ENCODE measurements around the gene VEGFC. TPM values are rescaled to one million over a fixed set of nuclear protein-coding genes. Genes with fewer than 3 reads are reported as not detected.

Gene VEGFC
- total RNA-seq, 4 donors from 2014 or later, result 3.8 to 31.5 (median 14.6) TPM

GRCh38 chr4:176830971-176831370 is 38.2 kb upstream of the VEGFC start:
- TF ChIP-seq POLR2A (IDR thresholded peaks at IDR 0.05) (no peak), CTCF (IDR thresholded peaks at IDR 0.05) (no peak)
- Histone ChIP-seq H3K9me3 (no peaks in the 10 kb centered on the region), H3K27ac (no peak overlapping the region), H3K36me3 (no peaks in the 10 kb centered on the region), H3K4me3 (no peak overlapping the region), H3K27me3 (no peaks in the 10 kb centered on the region), H3K4me1 (no peaks in the 10 kb centered on the region)
- intact Hi-C loops (cut with DNase I; ENCODE audit: low total_unique reads), result no loop called here
- no peak for DNase-seq

- intact Hi-C loops (cut with DNase I; ENCODE audit: low total_unique reads), result no loop called here
- Histone ChIP-seq H3K27me3 (no peaks in the 10 kb centered on the region), H3K4me1 (no peaks in the 10 kb centered on the region), H3K27ac (no peak overlapping the region), H3K36me3 (no peaks in the 10 kb centered on the region), H3K9me3 (no peaks in the 10 kb centered on the region), H3K4me3 (no peak overlapping the region)
- DNase-seq, result no peak
- no peak for TF ChIP-seq POLR2A (IDR thresholded peaks at IDR 0.05)
- no peak for TF ChIP-seq CTCF (IDR thresholded peaks at IDR 0.05)
These were observed 32.9 kb upstream of the VEGFC start for GRCh38 chr4:176825586-176825985.

GRCh38 chr4:176824645-176825366 is 32.1 kb upstream of the VEGFC start:
- no peak overlapping the region for H3K27ac ChIP-seq
- H3K36me3 ChIP-seq, result no peaks in the 10 kb centered on the region
- no peaks in the 10 kb centered on the region for H3K4me1 ChIP-seq
- intact Hi-C loops (cut with DNase I; ENCODE audit: low total_unique reads), result no loop called here
- no peak overlapping the region for H3K4me3 ChIP-seq
- DNase-seq, result no peak
- TF ChIP-seq POLR2A (IDR thresholded peaks at IDR 0.05) (no peak), CTCF (IDR thresholded peaks at IDR 0.05) (no peak)
- no peaks in the 10 kb centered on the region for H3K9me3 ChIP-seq
- no peaks in the 10 kb centered on the region for H3K27me3 ChIP-seq

GRCh38 chr4:176818531-176818930 is 25.8 kb upstream of the VEGFC start:
- H3K36me3 ChIP-seq, result no peaks in the 10 kb centered on the region
- no peaks in the 10 kb centered on the region for H3K4me1 ChIP-seq
- no peaks in the 10 kb centered on the region for H3K9me3 ChIP-seq
- H3K27me3 ChIP-seq, result no peaks in the 10 kb centered on the region
- no peak for TF ChIP-seq POLR2A (IDR thresholded peaks at IDR 0.05)
- intact Hi-C loops (cut with DNase I; ENCODE audit: low total_unique reads), result no loop called here
- no peak for DNase-seq
- no peak overlapping the region for H3K4me3 ChIP-seq
- H3K27ac ChIP-seq, result no peak overlapping the region

- H3K9me3 ChIP-seq, result no peaks in the 10 kb centered on the region
- no peak for DNase-seq
- H3K36me3 ChIP-seq, result no peaks in the 10 kb centered on the region
- H3K27me3 ChIP-seq, result no peaks in the 10 kb centered on the region
- TF ChIP-seq POLR2A (IDR thresholded peaks at IDR 0.05) (no peak), CTCF (IDR thresholded peaks at IDR 0.05) (no peak)
- no peaks in the 10 kb centered on the region for H3K4me1 ChIP-seq
- no peak overlapping the region for H3K27ac ChIP-seq
- intact Hi-C loops (cut with DNase I; ENCODE audit: low total_unique reads), result no loop called here
- H3K4me3 ChIP-seq, result no peak overlapping the region
These were observed 24.5 kb upstream of the VEGFC start for GRCh38 chr4:176817204-176817603.

Data from uterus (tissue), 4 donors.